Naive thymus-derived CD4-positive, alpha-beta T cell (primary cell): Measurements from ENCODE around the gene DCTPP1. TPM values are rescaled to one million over a fixed set of nuclear protein-coding genes. Genes with fewer than 3 reads are reported as not detected.

Experiments used
- ATAC-seq: fragments of 150-1000 bp; cut with Tn5 transposase; 2 replicates; pipeline ENCODE4 v1.10.0; 2021; ENCODE audit warnings: mild to moderate bottlenecking, moderate library complexity
- CTCF ChIA-PET: fragments of 350-600 bp; sonication (Branson Sonifier 250); formaldehyde crosslinking; loops from one replicate; lab custom pipeline; 2021; ENCODE audit warnings: antibody characterized with exemption; lab: Charles Lee
- POLR2A ChIA-PET: fragments of 350-600 bp; sonication (Branson Sonifier 250); formaldehyde crosslinking; loops from one replicate; lab custom pipeline; 2021; ENCODE audit warnings: antibody characterized with exemption, inconsistent platforms; lab: Charles Lee
- DNase-seq, 9 donors: peaks; one replicate each; pipeline versions ENCODE4 v3.0.0 to v3.0.0-alpha.2; 2020 to 2022; ENCODE audit warnings: mixed read lengths in 1 of 9
- H3K27ac ChIP-seq: one replicate; pipeline ENCODE4 v1.7.0; 2013; ENCODE audit warnings: mild to moderate bottlenecking, low read depth, low read length, moderate library complexity
- H3K27me3 ChIP-seq, 2 donors: one replicate each; pipeline ENCODE4 v1.7.0; 2013; ENCODE audit warnings: low read length in 2 of 2, mild to moderate bottlenecking in 2 of 2, moderate library complexity in 2 of 2; ENCODE audit not compliant: control insufficient read depth in 2 of 2, insufficient read depth in 2 of 2
- H3K36me3 ChIP-seq, 3 experiments: 1 replicate in 2 of 3; 2 replicates in 1 of 3; pipeline ENCODE4 v1.7.0; 2013; ENCODE audit warnings: low read length in 3 of 3, mild to moderate bottlenecking in 3 of 3, moderate library complexity in 1 of 3; ENCODE audit not compliant: insufficient read depth in 3 of 3, control insufficient read depth in 2 of 3
- H3K4me1 ChIP-seq, 2 donors: one replicate each; pipeline ENCODE4 v1.7.0; 2013; ENCODE audit warnings: low read length in 2 of 2, mild to moderate bottlenecking in 2 of 2, moderate library complexity in 1 of 2; ENCODE audit not compliant: control insufficient read depth in 2 of 2, insufficient read depth in 2 of 2
- H3K4me3 ChIP-seq: 2 replicates; pipeline ENCODE4 v1.7.0; 2013; ENCODE audit warnings: mild to moderate bottlenecking, low read length
- H3K9me3 ChIP-seq, 3 experiments: 1 replicate in 2 of 3; 2 replicates in 1 of 3; pipeline ENCODE4 v1.7.0; 2013; ENCODE audit warnings: low read length in 3 of 3; ENCODE audit not compliant: control insufficient read depth in 2 of 3
- H3K27ac Mint-ChIP-seq, 9 donors: one replicate each; pipeline ENCODE4 v1.8.0; 2020 to 2022; ENCODE audit warnings: mixed read lengths in 9 of 9, mild to moderate bottlenecking in 8 of 9, moderate library complexity in 5 of 9, inconsistent platforms in 2 of 9
- H3K27me3 Mint-ChIP-seq, 5 donors: one replicate each; pipeline ENCODE4 v1.8.0; 2021 to 2022; ENCODE audit warnings: mixed read lengths in 5 of 5, mild to moderate bottlenecking in 1 of 5
- H3K36me3 Mint-ChIP-seq, 5 donors: one replicate each; pipeline ENCODE4 v1.8.0; 2020 to 2022; ENCODE audit warnings: mixed read lengths in 5 of 5, mild to moderate bottlenecking in 3 of 5, inconsistent platforms in 1 of 5
- H3K4me1 Mint-ChIP-seq, 7 donors: one replicate each; pipeline ENCODE4 v1.8.0; 2020 to 2022; ENCODE audit warnings: mixed read lengths in 7 of 7, mild to moderate bottlenecking in 3 of 7, inconsistent platforms in 1 of 7
- H3K4me3 Mint-ChIP-seq, 10 donors: one replicate each; pipeline ENCODE4 v1.8.0; 2020 to 2022; ENCODE audit warnings: mild to moderate bottlenecking in 10 of 10, mixed read lengths in 10 of 10, moderate library complexity in 6 of 10, inconsistent platforms in 2 of 10
- H3K9me3 Mint-ChIP-seq, 11 donors: one replicate each; pipeline ENCODE4 v1.8.0; 2020 to 2022; ENCODE audit warnings: mixed read lengths in 11 of 11, mild to moderate bottlenecking in 4 of 11, inconsistent platforms in 1 of 11, moderate library complexity in 1 of 11
- intact Hi-C, 2 donors: fragments of 100-400 bp; cut with micrococcal nuclease; formaldehyde crosslinking; loops; one replicate each; pipeline ENCODE4 v1.15.1; 2023
- polyA plus RNA-seq, 2 donors: library from polyadenylated mRNA; unstranded; fragments of 300-500 nt; fragmentation: Illumina TruSeq; gene quantifications; one replicate each; pipeline ENCODE4 v1.2.3, GENCODE V29; 2021
- total RNA-seq, 6 experiments: library from RNA in 5 of 6; stranded (reverse) in 5 of 6; gene quantifications; 1 replicate in 5 of 6; 2 replicates in 1 of 6; pipeline ENCODE4 v1.2.3 and lab custom pipeline; 2021 to 2026

Gene DCTPP1
- total and polyA plus RNA-seq, 7 experiments from 2014 or later: 11.6 to 81.1 (median 15.6) TPM

- no peaks in the 10 kb centered on the region for H3K27me3 Mint-ChIP-seq
- peak overlapping the region; percentile 84 for H3K27ac ChIP-seq
- peaks cover 69 to 70% of the 10 kb centered on the region in 2 donors for H3K4me1 ChIP-seq
- peak overlapping the region; percentile 74 for H3K4me3 ChIP-seq
- H3K27me3 ChIP-seq: no peaks in the 10 kb centered on the region
- H3K27ac Mint-ChIP-seq: peak overlapping the region in 8 of 9 donors; percentile 88 to 98 (median 92)
- H3K36me3 ChIP-seq: peaks cover 8 to 32% (median 12%) of the 10 kb centered on the region in 3 experiments
- DNase-seq: no peak
- peak overlapping the region; percentile 83 to 100 (median 98) for H3K4me3 Mint-ChIP-seq
- ChIA-PET CTCF (interaction anchor here (0.6 to 2.7 kb wide), 9 partner anchors 13 to 62 kb away, joined by 3 to 13 read pairs (median 4); partner anchors contain the start of gene DCTPP1), POLR2A (interaction anchor here (0.7 to 12.3 kb wide), 15 partner anchors 10 to 409 kb away, joined by 3 to 374 read pairs (median 7); partner anchors contain the start of genes ALDOA, DCTPP1, SEPHS2 and SEPTIN1)
- H3K36me3 Mint-ChIP-seq: peaks cover 0 to 51% (median 28%) of the 10 kb centered on the region in 5 donors
- H3K9me3 Mint-ChIP-seq: no peaks in the 10 kb centered on the region
- intact Hi-C loops: no loop called here
- no peaks in the 10 kb centered on the region for H3K9me3 ChIP-seq
- peaks cover 57 to 87% (median 61%) of the 10 kb centered on the region in 7 donors for H3K4me1 Mint-ChIP-seq
- no peak for ATAC-seq
Measured at GRCh38 chr16:30474074-30474452, 44.2 kb upstream of the DCTPP1 start.

- ATAC-seq: peak; percentile 54
Measured at GRCh38 chr16:30473231-30474073, 43.6 kb upstream of the DCTPP1 start.

GRCh38 chr16:30472328-30472942 lies 42.6 kb upstream of the DCTPP1 start, which contains the start of gene ITGAL:
ITGAL (plus strand) TSS chr16:30472742; CDS start chr16:30472838, 96 bp downstream.
- Mint-ChIP-seq H3K27ac (peak within 1 kb of the TSS; percentile 88 to 98 (median 96)), H3K36me3 (peaks cover 0 to 43% (median 18%) of the 10 kb centered on the region in 5 donors), H3K4me1 (peaks cover 43 to 83% (median 57%) of the 10 kb centered on the region in 7 donors), H3K4me3 (peak within 1 kb of the TSS; percentile 83 to 100 (median 98)), H3K27me3 (no peaks in the 10 kb centered on the region), H3K9me3 (no peaks in the 10 kb centered on the region)
- intact Hi-C loops: loop anchor here (1.0 to 2.0 kb wide), 8 partner anchors 14 to 186 kb away; partner anchors contain the start of genes DCTPP1 (in 2 of the 2), ZNF768 (in 2 of the 2), FBRS (in 1 of the 2) and SEPHS2 (in 1 of the 2)
- Histone ChIP-seq H3K27ac (peak within 1 kb of the TSS; percentile 84), H3K4me3 (peak within 1 kb of the TSS; percentile 74), H3K27me3 (no peaks in the 10 kb centered on the region), H3K9me3 (no peaks in the 10 kb centered on the region), H3K36me3 (peaks cover 5 to 21% (median 8%) of the 10 kb centered on the region in 3 experiments), H3K4me1 (peaks cover 60 to 63% of the 10 kb centered on the region in 2 donors)
- DNase-seq: peak; percentile 41 to 89 (median 84)
- POLR2A ChIA-PET: interaction anchor here (0.7 to 12.3 kb wide), 15 partner anchors 8 to 407 kb away, joined by 3 to 374 read pairs (median 4); partner anchors contain the start of genes ALDOA, CORO1A, SEPHS2 and TBX6
- peak; percentile 89 for ATAC-seq
- CTCF ChIA-PET: interaction anchor here (2.7 to 2.8 kb wide), 2 partner anchors 15 to 23 kb away, joined by 13 to 17 read pairs; no protein-coding TSS in a partner anchor

More at GRCh38 chr16:30473231-30474073, 43.6 kb upstream of the DCTPP1 start:
- Mint-ChIP-seq H3K27me3 (no peaks in the 10 kb centered on the region), H3K4me3 (peak overlapping the region; percentile 83 to 100 (median 98)), H3K36me3 (peaks cover 0 to 48% (median 22%) of the 10 kb centered on the region in 5 donors), H3K27ac (peak overlapping the region; percentile 88 to 98 (median 96)), H3K9me3 (no peaks in the 10 kb centered on the region), H3K4me1 (peaks cover 52 to 83% (median 57%) of the 10 kb centered on the region in 7 donors)
- H3K4me1 ChIP-seq: peaks cover 65 to 69% of the 10 kb centered on the region in 2 donors
- intact Hi-C loops: loop anchor here (1.0 to 2.0 kb wide), 2 partner anchors 24 to 53 kb away; partner anchors contain the start of gene ZNF768 (in 2 of the 2)
- peak in 2 of 9 donors; percentile 22 to 80 for DNase-seq
- H3K36me3 ChIP-seq: peaks cover 5 to 27% (median 12%) of the 10 kb centered on the region in 3 experiments
- POLR2A ChIA-PET: interaction anchor here (0.7 to 12.3 kb wide), 20 partner anchors 9 to 408 kb away, joined by 3 to 374 read pairs (median 4); partner anchors contain the start of genes ALDOA, DCTPP1, SEPHS2 and SEPTIN1
- peak overlapping the region; percentile 74 for H3K4me3 ChIP-seq
- H3K27ac ChIP-seq: peak overlapping the region; percentile 84
- H3K9me3 ChIP-seq: no peaks in the 10 kb centered on the region
- H3K27me3 ChIP-seq: no peaks in the 10 kb centered on the region
- CTCF ChIA-PET: interaction anchor here (0.6 to 2.7 kb wide), 11 partner anchors 13 to 177 kb away, joined by 3 to 13 read pairs (median 4); partner anchors contain the start of genes DCTPP1 and PRR14

- ChIA-PET CTCF (interaction anchor here (2.8 kb wide), 1 partner anchor 13 kb away, joined by 17 read pairs; no protein-coding TSS in a partner anchor), POLR2A (interaction anchor here (0.6 to 12.3 kb wide), 8 partner anchors 9 to 228 kb away, joined by 3 to 374 read pairs (median 4); partner anchors contain the start of genes DCTPP1, SEPHS2, SRCAP and ZNF747)
- Mint-ChIP-seq H3K27ac (peak overlapping the region; percentile 79 to 97 (median 94)), H3K27me3 (no peaks in the 10 kb centered on the region), H3K9me3 (no peaks in the 10 kb centered on the region), H3K4me3 (peak overlapping the region in 3 of 10 donors; percentile 53 to 83 (median 60)), H3K36me3 (peaks cover 0 to 32% (median 11%) of the 10 kb centered on the region in 5 donors), H3K4me1 (peaks cover 41 to 81% (median 58%) of the 10 kb centered on the region in 7 donors)
- DNase-seq (no peak), ATAC-seq (no peak)
- Histone ChIP-seq H3K27ac (peak overlapping the region; percentile 84), H3K4me3 (peak overlapping the region; percentile 8), H3K27me3 (no peaks in the 10 kb centered on the region), H3K36me3 (peaks cover 2 to 12% (median 5%) of the 10 kb centered on the region in 3 experiments), H3K9me3 (no peaks in the 10 kb centered on the region), H3K4me1 (peaks cover 41 to 56% of the 10 kb centered on the region in 2 donors)
- intact Hi-C loops: no loop called here
Measured at GRCh38 chr16:30470632-30470995, 40.8 kb upstream of the DCTPP1 start.

- H3K9me3 ChIP-seq: no peaks in the 10 kb centered on the region
- H3K4me1 ChIP-seq: peaks cover 37 to 54% of the 10 kb centered on the region in 2 donors
- Mint-ChIP-seq H3K4me1 (peaks cover 42 to 81% (median 56%) of the 10 kb centered on the region in 7 donors), H3K9me3 (no peaks in the 10 kb centered on the region), H3K27ac (peak overlapping the region; percentile 79 to 97 (median 94)), H3K4me3 (peak overlapping the region in 7 of 10 donors; percentile 23 to 64 (median 53)), H3K27me3 (no peaks in the 10 kb centered on the region), H3K36me3 (peaks cover 0 to 28% (median 7%) of the 10 kb centered on the region in 5 donors)
- H3K27ac ChIP-seq: peak overlapping the region; percentile 84
- no peaks in the 10 kb centered on the region for H3K27me3 ChIP-seq
- POLR2A ChIA-PET: interaction anchor here (0.6 to 12.3 kb wide), 7 partner anchors 9 to 189 kb away, joined by 4 to 374 read pairs (median 5); partner anchors contain the start of genes DCTPP1, SEPHS2 and ZNF747
- H3K36me3 ChIP-seq: peaks cover under 1 to 8% (median 2%) of the 10 kb centered on the region in 3 experiments
- no peak for DNase-seq
- ATAC-seq: no peak
- intact Hi-C loops: no loop called here
- H3K4me3 ChIP-seq: peak overlapping the region; percentile 8
- CTCF ChIA-PET: interaction anchor here (2.8 kb wide), 1 partner anchor 12 kb away, joined by 17 read pairs; no protein-coding TSS in a partner anchor
Measured at GRCh38 chr16:30470170-30470512, 40.3 kb upstream of the DCTPP1 start.
